ENCODE measurements around the gene SYNM. TPM values are rescaled to one million over a fixed set of nuclear protein-coding genes. Genes with fewer than 3 reads are reported as not detected.

SYNM gene
- total RNA-seq, 1 donor from 2014 or later, result 1.4 TPM

DNA sequence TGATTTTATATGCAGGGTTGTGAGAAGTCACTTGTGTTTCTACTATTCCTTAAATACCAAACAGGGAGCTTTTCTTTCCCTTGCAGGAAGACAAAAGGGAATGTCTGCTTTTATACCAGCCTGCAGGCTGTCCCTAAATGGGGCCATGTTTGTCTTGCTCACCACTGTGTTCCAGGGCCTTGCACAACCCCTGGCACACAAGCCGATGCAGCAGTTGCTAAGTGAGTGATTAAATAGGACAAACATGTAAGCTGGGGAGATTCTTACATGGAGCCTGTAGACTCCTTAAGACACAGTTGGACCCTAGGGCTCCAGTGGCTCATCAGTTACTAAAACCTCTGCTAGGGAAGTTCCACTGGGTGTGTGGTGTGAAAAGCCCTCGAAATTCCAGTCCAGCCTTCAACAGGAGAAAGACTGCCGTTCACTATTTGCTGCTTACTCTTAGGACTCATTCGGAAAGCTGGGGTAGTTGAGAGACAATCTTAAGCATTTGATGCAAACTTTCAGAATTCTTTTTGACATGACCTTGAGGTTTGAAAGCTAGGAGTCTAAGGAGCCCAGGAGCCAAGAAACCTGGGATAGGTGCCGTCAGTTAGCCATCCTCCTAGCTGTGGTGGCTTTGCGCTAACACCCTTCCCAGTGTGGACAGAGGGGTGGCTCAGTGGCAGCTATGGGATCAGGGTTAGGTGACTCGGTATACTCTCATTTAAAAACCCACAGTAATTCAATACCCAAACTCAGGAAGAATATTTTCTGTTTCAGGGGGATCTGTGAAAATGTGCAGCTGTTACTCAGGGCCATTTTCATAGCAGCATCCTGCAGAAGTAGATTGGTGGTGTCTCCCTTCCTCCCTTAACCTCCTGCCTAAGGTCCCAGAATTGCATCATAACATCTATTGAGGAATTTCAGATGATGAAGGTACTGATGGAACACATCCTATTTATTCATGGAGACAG is 39.1 kb downstream of the SYNM start:
- Mint-ChIP-seq H3K36me3 (peaks cover 27% of the 10 kb centered on the region), H3K27me3 (ENCODE audit: low read depth) (no peaks in the 10 kb centered on the region), H3K27ac (no peak overlapping the region), H3K9me3 (no peaks in the 10 kb centered on the region), H3K4me1 (no peaks in the 10 kb centered on the region), H3K4me3 (no peak overlapping the region)
- DNase-seq (ENCODE audit: low spot score in 2 of 2, unreplicated experiment in 2 of 2), result no peak
- TF ChIP-seq, protein P1, sequence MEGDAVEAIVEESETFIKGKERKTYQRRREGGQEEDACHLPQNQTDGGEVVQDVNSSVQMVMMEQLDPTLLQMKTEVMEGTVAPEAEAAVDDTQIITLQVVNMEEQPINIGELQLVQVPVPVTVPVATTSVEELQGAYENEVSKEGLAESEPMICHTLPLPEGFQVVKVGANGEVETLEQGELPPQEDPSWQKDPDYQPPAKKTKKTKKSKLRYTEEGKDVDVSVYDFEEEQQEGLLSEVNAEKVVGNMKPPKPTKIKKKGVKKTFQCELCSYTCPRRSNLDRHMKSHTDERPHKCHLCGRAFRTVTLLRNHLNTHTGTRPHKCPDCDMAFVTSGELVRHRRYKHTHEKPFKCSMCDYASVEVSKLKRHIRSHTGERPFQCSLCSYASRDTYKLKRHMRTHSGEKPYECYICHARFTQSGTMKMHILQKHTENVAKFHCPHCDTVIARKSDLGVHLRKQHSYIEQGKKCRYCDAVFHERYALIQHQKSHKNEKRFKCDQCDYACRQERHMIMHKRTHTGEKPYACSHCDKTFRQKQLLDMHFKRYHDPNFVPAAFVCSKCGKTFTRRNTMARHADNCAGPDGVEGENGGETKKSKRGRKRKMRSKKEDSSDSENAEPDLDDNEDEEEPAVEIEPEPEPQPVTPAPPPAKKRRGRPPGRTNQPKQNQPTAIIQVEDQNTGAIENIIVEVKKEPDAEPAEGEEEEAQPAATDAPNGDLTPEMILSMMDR (IDR thresholded peaks at IDR 0.05; ENCODE audit: unreplicated experiment), result no peak

DNA sequence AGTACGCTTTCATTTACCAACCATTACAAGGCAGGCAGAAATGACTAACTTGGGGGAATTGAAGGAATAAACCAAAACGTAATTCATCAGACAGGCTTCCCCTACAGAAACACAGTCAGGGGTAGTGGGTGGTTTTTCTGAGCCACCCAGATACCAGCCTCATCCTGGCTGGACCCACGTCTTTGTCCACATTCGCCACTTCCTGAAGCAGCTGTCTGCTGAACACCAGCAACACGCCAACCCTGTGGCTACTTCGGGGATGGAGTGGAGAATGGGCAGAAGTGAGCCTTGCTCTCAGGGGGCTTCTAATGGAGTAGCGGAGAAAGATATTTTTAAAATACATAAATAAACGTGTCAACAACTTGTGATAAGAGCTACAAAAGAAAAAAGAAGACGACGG is 40.1 kb downstream of the SYNM start:
- Mint-ChIP-seq H3K9me3 (no peaks in the 10 kb centered on the region), H3K27ac (no peak overlapping the region), H3K4me3 (no peak overlapping the region), H3K27me3 (ENCODE audit: low read depth) (no peaks in the 10 kb centered on the region), H3K4me1 (no peaks in the 10 kb centered on the region), H3K36me3 (peaks cover 27% of the 10 kb centered on the region)
- TF ChIP-seq, protein P1 (IDR thresholded peaks at IDR 0.05; ENCODE audit: unreplicated experiment), result no peak
- DNase-seq (ENCODE audit: low spot score in 2 of 2, unreplicated experiment in 2 of 2), result no peak

DNA sequence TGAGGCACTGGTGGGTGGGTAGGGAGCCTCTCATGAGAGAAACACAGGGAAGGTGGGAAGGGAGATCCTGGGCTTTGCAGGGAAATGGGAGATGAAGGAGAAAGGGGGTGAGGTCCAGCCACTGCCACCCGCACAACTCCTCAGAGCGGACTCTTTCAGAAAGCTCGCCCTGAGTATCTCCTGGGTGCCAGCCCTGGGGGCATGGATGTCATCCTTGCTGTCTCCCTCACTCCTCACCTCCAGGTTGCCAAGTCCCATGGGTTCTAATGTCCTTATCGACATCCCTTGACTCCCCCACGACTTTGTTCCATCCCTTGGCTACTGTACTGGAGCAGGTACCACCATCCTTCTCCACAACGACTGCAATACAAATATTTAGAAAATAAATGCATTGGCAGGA is 40.9 kb downstream of the SYNM start:
- Mint-ChIP-seq H3K4me1 (no peaks in the 10 kb centered on the region), H3K9me3 (no peaks in the 10 kb centered on the region), H3K27me3 (ENCODE audit: low read depth) (no peaks in the 10 kb centered on the region), H3K4me3 (no peak overlapping the region), H3K27ac (no peak overlapping the region), H3K36me3 (peaks cover 27% of the 10 kb centered on the region)
- DNase-seq (ENCODE audit: low spot score in 2 of 2, unreplicated experiment in 2 of 2), result no peak
- TF ChIP-seq, protein P1 (IDR thresholded peaks at IDR 0.05; ENCODE audit: unreplicated experiment), result no peak

DNA sequence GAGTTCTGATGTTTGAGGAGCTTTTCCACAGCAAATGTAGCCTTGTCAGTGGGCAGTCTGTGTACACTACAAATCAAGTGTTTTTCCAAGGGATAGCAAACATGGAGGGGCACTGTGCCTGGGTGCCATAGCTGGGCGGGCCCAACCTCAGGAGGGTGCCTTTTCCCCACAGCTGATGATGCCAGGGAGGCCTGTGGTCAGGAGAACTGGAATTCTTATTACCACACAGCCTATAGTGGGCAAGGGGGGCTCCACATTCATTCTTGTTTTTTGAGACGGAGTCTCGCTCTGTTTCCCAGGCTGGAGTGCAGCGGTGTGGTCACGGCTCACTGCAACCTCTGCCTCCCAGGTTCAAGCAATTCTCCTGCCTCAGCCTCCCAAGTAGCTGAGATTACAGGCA is 41.8 kb downstream of the SYNM start:
- Mint-ChIP-seq H3K4me1 (no peaks in the 10 kb centered on the region), H3K9me3 (no peaks in the 10 kb centered on the region)

DNA sequence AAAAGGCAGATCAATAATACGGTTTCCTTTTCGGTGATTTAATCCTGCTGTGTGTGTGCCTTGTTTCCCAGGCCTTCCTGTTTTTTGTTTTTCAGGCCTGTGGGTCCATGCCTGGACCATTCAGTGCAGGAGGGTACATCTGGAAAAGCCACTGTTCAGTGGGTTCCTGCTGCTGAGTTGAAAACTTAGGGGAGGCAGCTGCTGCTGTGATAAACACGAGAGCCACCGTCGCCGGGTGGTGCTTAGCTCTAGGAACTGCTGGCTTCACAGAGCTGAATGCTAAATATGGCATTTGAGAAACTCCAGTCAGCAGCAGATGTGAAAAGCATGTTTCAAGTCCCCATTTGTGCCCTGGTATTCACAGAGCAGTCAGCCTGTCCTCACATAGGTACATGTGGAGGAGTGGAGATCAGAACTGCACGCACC is 44.0 kb downstream of the SYNM start:
- H3K27ac Mint-ChIP-seq, result no peak overlapping the region
- TF ChIP-seq, protein P1 (IDR thresholded peaks at IDR 0.05; ENCODE audit: unreplicated experiment), result no peak
- peaks cover 1% of the 10 kb centered on the region for H3K4me1 Mint-ChIP-seq
- DNase-seq (ENCODE audit: low spot score in 2 of 2, unreplicated experiment in 2 of 2), result no peak
- no peak overlapping the region for H3K4me3 Mint-ChIP-seq
- H3K27me3 Mint-ChIP-seq (ENCODE audit: low read depth), result no peaks in the 10 kb centered on the region
- peaks cover 42% of the 10 kb centered on the region for H3K36me3 Mint-ChIP-seq
- no peaks in the 10 kb centered on the region for H3K9me3 Mint-ChIP-seq

More for the DNA sequence above, 41.8 kb downstream of the SYNM start:
- H3K27ac Mint-ChIP-seq, result no peak overlapping the region
- no peaks in the 10 kb centered on the region for H3K27me3 Mint-ChIP-seq (ENCODE audit: low read depth)
- peaks cover 35% of the 10 kb centered on the region for H3K36me3 Mint-ChIP-seq
- H3K4me3 Mint-ChIP-seq, result no peak overlapping the region
- no peak for DNase-seq (ENCODE audit: low spot score in 2 of 2, unreplicated experiment in 2 of 2)
- TF ChIP-seq, protein P1 (IDR thresholded peaks at IDR 0.05; ENCODE audit: unreplicated experiment), result no peak
